Spleen (tissue), 11 donors: ENCODE data around the gene BSN. TPM values are rescaled to one million over a fixed set of nuclear protein-coding genes. Genes with fewer than 3 reads are reported as not detected.

Source experiments
- DNase-seq: peaks from one replicate; pipeline ENCODE4 v3.0.0-alpha.2; 2020
- H3K27ac ChIP-seq, 8 donors: fragments of 200-600 bp; sonication (generic) in 7 of 8; 1 replicate in 4 of 8; 2 replicates in 4 of 8; pipeline versions ENCODE4 v1.5.0 to v1.8.0; 2016 to 2021; ENCODE audit warnings: inconsistent platforms in 4 of 8, mild to moderate bottlenecking in 4 of 8, moderate library complexity in 1 of 8
- H3K27me3 ChIP-seq, 7 donors: fragments of 200-600 bp; sonication (generic) in 6 of 7; replicated peaks in 1 of 7; 1 replicate in 4 of 7; 2 replicates in 3 of 7; pipeline versions ENCODE4 v1.5.0 to v1.8.0; 2016 to 2021; ENCODE audit warnings: inconsistent platforms in 3 of 7, mild to moderate bottlenecking in 1 of 7
- H3K36me3 ChIP-seq, 6 donors: fragments of 200-600 bp; sonication (generic) in 5 of 6; 1 replicate in 4 of 6; 2 replicates in 2 of 6; pipeline versions ENCODE4 v1.5.0 to v1.8.0; 2016 to 2021; ENCODE audit warnings: inconsistent platforms in 2 of 6
- H3K4me1 ChIP-seq, 6 donors: fragments of 200-600 bp; sonication (generic) in 5 of 6; 1 replicate in 3 of 6; 2 replicates in 3 of 6; pipeline versions ENCODE4 v1.5.0 to v1.8.0; 2016 to 2021; ENCODE audit warnings: inconsistent platforms in 3 of 6
- H3K4me3 ChIP-seq, 8 donors: fragments of 200-600 bp; sonication (generic) in 7 of 8; 1 replicate in 4 of 8; 2 replicates in 4 of 8; pipeline versions ENCODE4 v1.5.0 to v1.8.0; 2016 to 2021; ENCODE audit warnings: inconsistent platforms in 4 of 8, mild to moderate bottlenecking in 4 of 8, moderate library complexity in 2 of 8
- H3K9me3 ChIP-seq, 8 donors: fragments of 200-600 bp; sonication (generic) in 7 of 8; 1 replicate in 4 of 8; 2 replicates in 4 of 8; pipeline versions ENCODE4 v1.5.0 to v1.8.0; 2016 to 2021; ENCODE audit warnings: inconsistent platforms in 4 of 8
- CTCF ChIP-seq, 11 experiments: fragments of 200-600 bp in 7 of 11; fragments of 450-650 bp in 4 of 11; sonication (generic) in 4 of 11; IDR thresholded peaks in 8 of 11; conservative IDR thresholded peaks in 3 of 11; 1 replicate in 7 of 11; 2 replicates in 4 of 11; pipeline versions ENCODE4 v1.4.0 to v1.8.0; 2016 to 2021; ENCODE audit warnings: antibody characterized with exemption in 11 of 11, inconsistent platforms in 4 of 11, mild to moderate bottlenecking in 1 of 11
- POLR2A ChIP-seq, 3 donors: fragments of 450-650 bp; IDR thresholded peaks; one replicate each; pipeline ENCODE4 v1.5.1; 2017; ENCODE audit warnings: antibody characterized with exemption in 3 of 3, mild to moderate bottlenecking in 1 of 3
- POLR2AphosphoS5 ChIP-seq, 3 donors: sonication (generic); formaldehyde crosslinking; IDR thresholded peaks; one replicate each; pipeline ENCODE4 v1.5.1; 2017; ENCODE audit warnings: antibody characterized with exemption in 3 of 3
- WGBS, 5 donors: extraction: QIAGEN DNeasy Blood & Tissue Kit in 3 of 5; methylation state at CpG; one replicate each; pipeline versions ENCODE4 v1.1.5 to v1.1.7; 2013 to 2018; 5-methylcytosine and 5-hydroxymethylcytosine counted together
- intact Hi-C: fragments of 100-400 bp; cut with DNase I; formaldehyde crosslinking; loops from one replicate; pipeline ENCODE4 v1.15.0; 2023; ENCODE audit warnings: low total_unique reads
- polyA plus RNA-seq, 3 donors: library from polyadenylated mRNA; stranded (reverse); fragments of 200-250 nt; gene quantifications; one replicate each; pipeline ENCODE4 v1.2.1, GENCODE V29; 2013
- total RNA-seq, 7 donors: library from RNA; depleted of rRNA in 3 of 7; stranded (reverse); fragments of >200 nt in 3 of 7; fragmentation: NEBNext Ultra II Directional in 4 of 7; extraction: Animal tissue kit (Norgen Biotek cat#: 25700) in 4 of 7; gene quantifications; one replicate each; pipeline versions ENCODE4 v1.1.0 to v1.2.1, GENCODE V29; 2016 to 2021
- donor health status: healthy with polysubstance abuse.
- donor health status: DM: no; HTN: no; CAD: no; lungs with moderate emphysema.
- donor health status: DM: no; HTN: no; CAD: no.
- donor health status: Bipolar disorder and iron deficiency.
- donor health status: healthy.
- donor health status: DM: no; HTN: no; CAD: no.
- donor health status: DM: yes; HTN: yes; CAD: no.

Gene BSN
- total and polyA plus RNA-seq, 10 donors: 0.02 to 1.1 (median 0.36) TPM

GRCh38 chr3:49533031-49533430 lies 21.2 kb upstream of the BSN start:
- Histone ChIP-seq H3K36me3 (peaks cover 0 to 55% (median 32%) of the 10 kb centered on the region in 6 donors), H3K27ac (no peak overlapping the region), H3K27me3 (no peaks in the 10 kb centered on the region), H3K9me3 (no peaks in the 10 kb centered on the region), H3K4me1 (peaks cover 0 to 10% (median 0%) of the 10 kb centered on the region in 6 donors), H3K4me3 (no peak overlapping the region)
- WGBS, 5 donors: 94 to 96% (median 95%) methylated on average over 12 to 13 of the region's 13 CpGs
- DNase-seq: no peak
- TF ChIP-seq CTCF (IDR thresholded peaks at IDR 0.05 in 8 of 11, conservative IDR thresholded peaks at IDR 0.05 in 3 of 11) (no peak), POLR2A (IDR thresholded peaks at IDR 0.05) (no peak), POLR2AphosphoS5 (IDR thresholded peaks at IDR 0.05) (no peak)
- intact Hi-C loops: no loop called here

- H3K27ac ChIP-seq: peak overlapping the region in 5 of 8 donors; percentile 51 to 63 (median 57)
- H3K4me3 ChIP-seq: no peak overlapping the region
- no peaks in the 10 kb centered on the region for H3K9me3 ChIP-seq
- whole genome bisulfite sequencing, 5 donors: 80 to 92% (median 85%) methylated on average over 9 of the region's 9 CpGs
- no peaks in the 10 kb centered on the region for H3K27me3 ChIP-seq
- TF ChIP-seq POLR2A (IDR thresholded peaks at IDR 0.05) (no peak), CTCF (IDR thresholded peaks at IDR 0.05 in 8 of 11, conservative IDR thresholded peaks at IDR 0.05 in 3 of 11) (no peak), POLR2AphosphoS5 (IDR thresholded peaks at IDR 0.05) (no peak)
- no peak for DNase-seq
- peaks cover 0 to 10% (median 0%) of the 10 kb centered on the region in 6 donors for H3K4me1 ChIP-seq
- intact Hi-C loops: no loop called here
- peaks cover 0 to 53% (median 32%) of the 10 kb centered on the region in 6 donors for H3K36me3 ChIP-seq
These were observed 20.3 kb upstream of the BSN start for GRCh38 chr3:49533786-49534519.

GRCh38 chr3:49534581-49535441 lies 19.5 kb upstream of the BSN start:
- no peak overlapping the region for H3K4me3 ChIP-seq
- H3K4me1 ChIP-seq: peaks cover 0 to 15% (median 5%) of the 10 kb centered on the region in 6 donors
- H3K36me3 ChIP-seq: peaks cover 0 to 53% (median 32%) of the 10 kb centered on the region in 6 donors
- no peaks in the 10 kb centered on the region for H3K9me3 ChIP-seq
- no peaks in the 10 kb centered on the region for H3K27me3 ChIP-seq
- peak overlapping the region in 5 of 8 donors; percentile 51 to 63 (median 57) for H3K27ac ChIP-seq
- TF ChIP-seq POLR2A (IDR thresholded peaks at IDR 0.05) (no peak), POLR2AphosphoS5 (IDR thresholded peaks at IDR 0.05) (no peak), CTCF (IDR thresholded peaks at IDR 0.05 in 8 of 11, conservative IDR thresholded peaks at IDR 0.05 in 3 of 11) (no peak)
- no peak for DNase-seq
- 83 to 91% (median 86%) methylated on average over 13 to 14 of the region's 14 CpGs for WGBS, 5 donors
- intact Hi-C loops: no loop called here
